ENCODE results near the gene DNAJC5.
"Not testable (repeated sequence)": the region's sequence is repeated elsewhere in the genome, so short reads cannot be mapped to it uniquely, and the experiment has no call there.

Gene DNAJC5

GRCh38 chr20:63915471-63915870, 20.5 kb downstream of the DNAJC5 start:
- no peak for DNase-seq

GRCh38 chr20:63916371-63916939, 21.5 kb downstream of the DNAJC5 start:
- not testable (repeated sequence) for DNase-seq

GRCh38 chr20:63917811-63918210, 22.9 kb downstream of the DNAJC5 start:
- no peak for DNase-seq

DNA sequence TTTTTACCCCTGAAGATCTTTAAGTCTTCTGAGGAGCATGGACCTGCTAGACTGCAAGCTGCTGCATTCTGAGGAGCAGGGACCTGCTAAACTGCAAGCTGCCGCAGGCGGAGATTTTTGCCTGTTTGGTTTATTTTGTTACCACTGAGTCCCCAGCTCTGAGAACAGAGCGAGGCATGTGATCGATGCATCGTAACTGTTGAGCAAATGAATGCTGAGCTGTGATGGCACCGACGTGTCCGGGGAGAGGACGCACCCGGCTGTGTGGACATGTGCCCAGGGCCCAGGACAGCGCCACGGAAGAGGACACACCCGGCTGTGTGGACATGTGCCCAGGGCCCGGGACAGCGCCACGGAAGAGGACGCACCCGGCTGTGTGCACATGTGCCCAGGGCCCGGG, 24.2 kb downstream of the DNAJC5 start:
- DNase-seq = no peak

GRCh38 chr20:63920226-63920625, 25.3 kb downstream of the DNAJC5 start:
- no peak for DNase-seq

DNA sequence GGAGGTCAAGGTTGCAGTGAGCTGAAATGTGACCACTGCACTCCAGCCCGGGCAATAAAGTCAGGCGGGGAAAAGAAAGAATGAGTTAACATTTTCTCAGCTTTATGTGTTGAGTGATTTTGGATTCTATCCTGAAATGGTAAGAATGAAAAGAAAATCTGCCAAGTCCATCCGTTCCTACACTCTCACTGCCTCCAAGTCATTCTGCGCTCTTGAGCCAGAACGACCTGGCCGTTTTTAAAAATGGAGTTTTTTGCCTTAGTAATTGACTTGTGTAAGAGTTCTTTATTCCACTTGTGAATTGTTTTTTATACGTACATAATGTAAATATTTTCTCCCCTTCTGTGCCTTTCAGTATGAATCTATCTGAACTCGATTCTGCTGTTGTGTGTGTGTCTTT, 28.7 kb downstream of the DNAJC5 start:
- DNase-seq = no peak

DNA sequence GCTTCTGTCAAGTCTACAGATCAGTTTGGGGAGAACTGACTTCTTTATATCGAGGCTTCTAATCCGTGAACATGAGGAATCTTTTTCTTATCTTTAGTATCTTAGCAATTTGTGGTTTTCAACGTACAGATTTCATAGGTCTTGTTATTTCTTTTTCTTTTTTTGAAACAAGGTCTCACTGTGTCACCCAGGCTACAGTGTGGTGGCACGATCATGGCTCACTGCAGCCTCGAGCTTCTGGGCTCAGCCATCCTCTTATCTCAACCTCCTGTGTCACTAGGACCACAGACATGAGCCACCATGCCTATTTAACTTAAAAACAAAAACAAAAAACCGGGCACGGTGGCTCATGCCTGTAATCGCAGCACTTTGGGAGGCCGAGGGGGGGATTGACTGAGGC, 29.3 kb downstream of the DNAJC5 start:
- DNase-seq = no peak

DNA sequence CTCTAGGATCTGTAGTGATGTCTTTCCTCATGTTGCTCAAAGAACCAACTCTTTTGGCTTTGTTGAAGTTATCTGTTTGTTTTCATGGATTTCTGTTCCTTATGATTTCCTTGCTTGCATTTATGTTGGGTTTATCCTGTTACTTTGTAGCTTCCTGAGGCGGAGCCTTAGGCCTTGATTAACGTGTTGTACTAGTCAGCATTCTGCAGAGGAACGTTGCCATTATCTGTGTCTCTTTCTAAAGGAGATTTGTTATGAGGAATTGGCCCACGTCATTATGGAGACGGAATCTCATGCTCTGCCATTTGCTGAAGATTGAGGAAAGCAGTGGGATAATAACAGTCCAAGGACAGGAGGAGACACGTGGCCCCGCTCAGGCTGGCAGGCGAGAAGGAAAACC, 31.4 kb downstream of the DNAJC5 start:
- DNase-seq = no peak

GRCh38 chr20:63929071-63929470, 34.1 kb downstream of the DNAJC5 start:
- DNase-seq = no peak

- DNase-seq = not testable (repeated sequence)
Measured at GRCh38 chr20:63929473-63929883, 34.6 kb downstream of the DNAJC5 start.

- no peak for DNase-seq
Measured at GRCh38 chr20:63930971-63931553, 36.1 kb downstream of the DNAJC5 start.

- DNase-seq = no peak
Measured at GRCh38 chr20:63931735-63932134, 36.8 kb downstream of the DNAJC5 start.

DNA sequence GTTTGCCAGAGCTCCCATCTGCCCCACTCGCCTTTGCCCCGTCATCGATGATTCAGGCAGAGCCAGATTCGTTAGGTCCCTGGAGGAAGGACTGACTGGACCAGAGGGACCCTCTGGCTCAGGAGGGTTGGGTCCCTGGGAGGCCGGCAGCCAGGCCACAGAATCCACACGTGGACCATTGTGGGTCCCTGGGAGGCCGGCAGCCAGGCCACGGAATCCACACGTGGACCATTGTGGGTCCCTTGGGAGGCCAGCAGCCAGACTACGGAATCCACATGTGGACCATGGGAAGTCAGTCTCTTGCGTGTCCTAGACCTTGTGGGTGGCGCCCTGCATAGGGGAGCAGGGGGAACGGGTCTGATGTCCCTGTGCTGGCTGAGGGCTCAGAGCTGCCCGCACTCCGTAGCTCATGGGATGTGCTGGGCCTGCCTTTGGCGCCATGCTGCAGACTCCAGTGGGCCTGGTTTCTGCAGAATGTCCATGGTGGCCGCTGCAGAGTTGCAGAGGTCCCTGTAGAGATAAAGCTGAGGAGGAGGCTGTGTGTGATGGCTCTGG, 37.8 kb downstream of the DNAJC5 start:
- no peak for DNase-seq

DNA sequence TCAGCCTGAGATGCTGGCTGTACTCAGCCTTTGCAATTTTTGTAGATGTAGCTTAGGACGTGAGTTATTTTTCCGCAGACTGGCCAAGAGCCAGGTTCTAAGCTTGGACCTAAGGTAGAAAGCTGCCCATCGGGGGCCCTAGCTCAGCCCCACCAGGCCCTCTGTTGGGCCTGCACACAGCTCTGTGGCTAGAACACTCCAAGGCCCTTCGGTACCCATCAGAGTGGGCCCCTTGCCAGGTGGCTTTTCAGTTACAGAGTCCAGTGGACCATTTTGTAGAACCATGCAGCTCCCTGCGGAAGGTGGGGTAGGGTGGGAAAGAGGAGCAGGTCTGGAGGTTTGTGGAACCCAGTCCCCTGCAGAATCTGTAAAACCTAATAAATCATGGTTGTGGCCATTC, 38.7 kb downstream of the DNAJC5 start:
- DNase-seq = no peak

GRCh38 chr20:63934271-63935068, 39.5 kb downstream of the DNAJC5 start:
- DNase-seq = no peak

DNA sequence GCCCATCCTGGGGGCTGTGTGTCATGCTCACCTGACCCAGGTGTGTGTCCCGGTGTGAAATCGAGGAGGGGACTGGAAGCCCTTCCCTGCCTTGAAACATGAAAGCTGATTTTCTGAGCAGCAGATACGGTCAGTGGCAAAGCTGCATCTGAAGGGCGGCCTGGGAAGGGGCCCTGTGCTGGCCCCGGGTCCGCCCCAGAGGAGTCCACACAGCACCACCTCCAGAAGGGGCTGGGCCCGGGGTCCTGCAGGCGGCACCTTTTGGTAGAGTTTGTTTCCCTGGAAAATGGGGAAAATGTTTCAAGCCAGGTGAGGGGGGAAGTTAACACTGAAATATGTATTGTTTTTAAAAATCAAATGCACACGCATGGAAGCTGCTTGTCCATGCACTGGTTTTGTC, 40.5 kb downstream of the DNAJC5 start:
- DNase-seq = peak; percentile 1

DNA sequence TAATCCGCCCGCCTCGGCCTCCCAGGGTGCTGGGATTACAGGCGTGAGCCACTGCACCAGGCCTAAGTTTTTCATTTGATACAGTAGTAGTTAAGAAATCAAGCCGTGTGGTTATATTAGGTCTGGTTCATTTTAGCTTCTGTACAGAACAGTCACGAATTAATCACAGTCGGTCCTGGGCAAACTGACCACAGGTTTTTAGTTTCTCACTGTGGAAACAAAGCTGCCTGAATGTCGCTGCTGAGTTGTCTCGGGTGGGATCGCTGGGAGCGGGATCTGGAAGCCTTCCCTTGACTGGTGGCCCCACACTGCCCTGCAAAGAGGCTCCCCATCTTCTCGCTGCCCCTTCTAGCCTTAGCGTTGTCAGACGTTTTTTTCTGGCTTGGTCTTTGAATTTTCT, 42.7 kb downstream of the DNAJC5 start:
- DNase-seq = no peak

- DNase-seq = peak; percentile 21
Measured at GRCh38 chr20:63939061-63939935, 44.4 kb downstream of the DNAJC5 start.

- peak; percentile 18 for DNase-seq
Measured at GRCh38 chr20:63940071-63940471, 45.1 kb downstream of the DNAJC5 start.

DNA sequence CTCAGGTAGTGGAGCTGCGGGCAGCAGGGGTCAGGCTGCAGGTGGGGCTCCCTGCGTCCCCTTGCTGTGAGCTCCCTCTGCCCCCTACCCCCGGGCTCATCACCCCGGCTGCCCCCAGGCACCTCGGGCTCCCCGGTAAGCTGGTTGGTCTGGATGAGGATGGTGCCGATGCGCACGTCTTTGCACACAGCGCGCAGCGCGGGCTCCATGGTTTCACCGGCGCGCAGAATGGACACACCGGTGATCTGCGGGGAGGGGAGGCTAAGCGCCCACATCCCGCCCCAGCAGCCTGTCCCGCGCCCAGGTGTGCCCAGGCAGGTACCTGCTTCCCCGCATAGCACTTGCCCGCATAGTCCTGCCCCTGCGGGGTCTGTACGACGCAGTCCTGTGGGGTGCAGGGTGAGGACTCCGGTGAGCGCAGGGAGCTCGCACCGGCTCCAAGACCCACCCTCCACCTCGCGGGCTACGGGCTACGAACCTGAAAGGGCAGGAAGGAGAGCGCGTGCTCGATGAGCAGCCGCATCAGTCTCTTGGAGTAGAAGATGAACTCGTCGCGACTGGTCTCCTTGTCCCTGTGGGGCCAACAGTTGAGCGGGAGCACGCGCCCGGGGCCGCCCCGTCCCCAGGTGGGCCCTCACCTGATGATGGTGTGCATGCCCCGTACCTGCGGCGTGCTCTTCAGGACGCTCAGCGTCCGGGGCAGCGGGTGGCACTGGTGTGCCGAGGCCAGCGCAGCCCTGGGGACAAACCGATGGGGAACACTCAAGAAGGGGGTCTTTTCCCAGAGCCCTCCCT, 45.7 kb downstream of the DNAJC5 start:
- peak; percentile 18 for DNase-seq

DNA sequence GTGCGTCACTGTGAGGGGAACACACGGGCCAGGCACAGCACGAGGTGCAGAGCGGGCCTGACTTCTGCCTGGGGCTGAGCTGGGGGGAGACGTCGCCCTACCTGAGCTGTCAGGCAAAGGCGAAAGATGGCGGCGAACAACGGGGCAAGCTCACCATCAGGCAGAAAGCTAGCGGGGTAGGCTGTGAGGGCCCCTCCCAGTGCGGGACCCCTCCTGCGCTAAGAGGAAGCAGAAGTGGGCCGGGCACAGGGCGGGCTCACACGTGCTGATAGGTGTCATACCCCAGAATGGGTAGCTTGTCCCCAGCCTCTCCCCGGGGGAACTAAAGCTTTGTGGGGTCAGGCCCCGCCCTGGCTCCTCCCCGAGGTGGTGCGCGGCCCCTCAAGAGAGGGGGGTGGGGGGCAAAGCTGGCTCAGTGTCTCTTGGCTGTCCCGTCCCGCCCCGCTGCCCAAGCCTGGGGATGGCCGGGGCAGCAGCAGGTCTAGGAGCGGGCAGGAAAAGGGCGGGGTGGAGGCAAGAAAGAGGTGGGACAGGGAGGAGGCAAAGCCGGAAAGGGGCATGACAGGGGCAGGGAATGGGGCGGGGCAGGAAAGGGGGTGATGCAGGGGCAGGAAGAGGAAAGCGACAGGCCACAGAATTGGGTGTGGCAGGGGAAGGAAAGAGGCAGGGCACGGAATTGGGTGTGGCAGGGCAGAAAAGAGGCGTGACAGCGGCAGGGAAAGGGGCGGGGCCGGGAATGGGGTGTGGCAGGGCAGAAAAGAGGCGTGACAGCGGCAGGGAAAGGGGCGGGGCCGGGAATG, 46.6 kb downstream of the DNAJC5 start:
- peak; percentile 37 for DNase-seq
